Spleen (tissue), 11 donors: ENCODE results near the gene MMD. TPM values are rescaled to one million over a fixed set of nuclear protein-coding genes. Genes with fewer than 3 reads are reported as not detected.

ENCODE experiments used
- DNase-seq: peaks from one replicate; pipeline ENCODE4 v3.0.0-alpha.2; 2020
- H3K27ac ChIP-seq, 8 donors: fragments of 200-600 bp; sonication (generic) in 7 of 8; 1 replicate in 4 of 8; 2 replicates in 4 of 8; pipeline versions ENCODE4 v1.5.0 to v1.8.0; 2016 to 2021; ENCODE audit warnings: inconsistent platforms in 4 of 8, mild to moderate bottlenecking in 4 of 8, moderate library complexity in 1 of 8
- H3K27me3 ChIP-seq, 7 donors: fragments of 200-600 bp; sonication (generic) in 6 of 7; replicated peaks in 1 of 7; 1 replicate in 4 of 7; 2 replicates in 3 of 7; pipeline versions ENCODE4 v1.5.0 to v1.8.0; 2016 to 2021; ENCODE audit warnings: inconsistent platforms in 3 of 7, mild to moderate bottlenecking in 1 of 7
- H3K36me3 ChIP-seq, 6 donors: fragments of 200-600 bp; sonication (generic) in 5 of 6; 1 replicate in 4 of 6; 2 replicates in 2 of 6; pipeline versions ENCODE4 v1.5.0 to v1.8.0; 2016 to 2021; ENCODE audit warnings: inconsistent platforms in 2 of 6
- H3K4me1 ChIP-seq, 6 donors: fragments of 200-600 bp; sonication (generic) in 5 of 6; 1 replicate in 3 of 6; 2 replicates in 3 of 6; pipeline versions ENCODE4 v1.5.0 to v1.8.0; 2016 to 2021; ENCODE audit warnings: inconsistent platforms in 3 of 6
- H3K4me3 ChIP-seq, 8 donors: fragments of 200-600 bp; sonication (generic) in 7 of 8; 1 replicate in 4 of 8; 2 replicates in 4 of 8; pipeline versions ENCODE4 v1.5.0 to v1.8.0; 2016 to 2021; ENCODE audit warnings: inconsistent platforms in 4 of 8, mild to moderate bottlenecking in 4 of 8, moderate library complexity in 2 of 8
- H3K9me3 ChIP-seq, 8 donors: fragments of 200-600 bp; sonication (generic) in 7 of 8; 1 replicate in 4 of 8; 2 replicates in 4 of 8; pipeline versions ENCODE4 v1.5.0 to v1.8.0; 2016 to 2021; ENCODE audit warnings: inconsistent platforms in 4 of 8
- POLR2A ChIP-seq, 3 donors: fragments of 450-650 bp; IDR thresholded peaks; one replicate each; pipeline ENCODE4 v1.5.1; 2017; ENCODE audit warnings: antibody characterized with exemption in 3 of 3, mild to moderate bottlenecking in 1 of 3
- POLR2AphosphoS5 ChIP-seq, 3 donors: sonication (generic); formaldehyde crosslinking; IDR thresholded peaks; one replicate each; pipeline ENCODE4 v1.5.1; 2017; ENCODE audit warnings: antibody characterized with exemption in 3 of 3
- WGBS, 5 donors: extraction: QIAGEN DNeasy Blood & Tissue Kit in 3 of 5; methylation state at CpG; one replicate each; pipeline versions ENCODE4 v1.1.5 to v1.1.7; 2013 to 2018; 5-methylcytosine and 5-hydroxymethylcytosine counted together
- intact Hi-C: fragments of 100-400 bp; cut with DNase I; formaldehyde crosslinking; loops from one replicate; pipeline ENCODE4 v1.15.0; 2023; ENCODE audit warnings: low total_unique reads
- polyA plus RNA-seq, 3 donors: library from polyadenylated mRNA; stranded (reverse); fragments of 200-250 nt; gene quantifications; one replicate each; pipeline ENCODE4 v1.2.1, GENCODE V29; 2013
- total RNA-seq, 7 donors: library from RNA; depleted of rRNA in 3 of 7; stranded (reverse); fragments of >200 nt in 3 of 7; fragmentation: NEBNext Ultra II Directional in 4 of 7; extraction: Animal tissue kit (Norgen Biotek cat#: 25700) in 4 of 7; gene quantifications; one replicate each; pipeline versions ENCODE4 v1.1.0 to v1.2.1, GENCODE V29; 2016 to 2021
- TF ChIP-seq, protein P1 (sequence below), 11 experiments: fragments of 200-600 bp in 7 of 11; fragments of 450-650 bp in 4 of 11; sonication (generic) in 4 of 11; IDR thresholded peaks in 8 of 11; conservative IDR thresholded peaks in 3 of 11; 1 replicate in 7 of 11; 2 replicates in 4 of 11; pipeline versions ENCODE4 v1.4.0 to v1.8.0; 2016 to 2021; ENCODE audit warnings: antibody characterized with exemption in 11 of 11, inconsistent platforms in 4 of 11, mild to moderate bottlenecking in 1 of 11
- donor health status: healthy with polysubstance abuse.
- donor health status: DM: no; HTN: no; CAD: no; lungs with moderate emphysema.
- donor health status: DM: no; HTN: no; CAD: no.
- donor health status: Bipolar disorder and iron deficiency.
- donor health status: healthy.
- donor health status: DM: no; HTN: no; CAD: no.
- donor health status: DM: yes; HTN: yes; CAD: no.

The MMD gene
- total and polyA plus RNA-seq, 10 donors: 18.6 to 47.9 (median 37.4) TPM

- 55 to 71% (median 61%) methylated on average over 4 to 5 of the region's 5 CpGs for WGBS, 5 donors
- Histone ChIP-seq H3K9me3 (no peaks in the 10 kb centered on the region), H3K27ac (peak overlapping the region in 7 of 8 donors; percentile 45 to 75 (median 64)), H3K27me3 (no peaks in the 10 kb centered on the region), H3K4me3 (no peak overlapping the region), H3K36me3 (no peaks in the 10 kb centered on the region), H3K4me1 (peaks cover 0 to 22% (median 3%) of the 10 kb centered on the region in 6 donors)
- TF ChIP-seq, protein P1, sequence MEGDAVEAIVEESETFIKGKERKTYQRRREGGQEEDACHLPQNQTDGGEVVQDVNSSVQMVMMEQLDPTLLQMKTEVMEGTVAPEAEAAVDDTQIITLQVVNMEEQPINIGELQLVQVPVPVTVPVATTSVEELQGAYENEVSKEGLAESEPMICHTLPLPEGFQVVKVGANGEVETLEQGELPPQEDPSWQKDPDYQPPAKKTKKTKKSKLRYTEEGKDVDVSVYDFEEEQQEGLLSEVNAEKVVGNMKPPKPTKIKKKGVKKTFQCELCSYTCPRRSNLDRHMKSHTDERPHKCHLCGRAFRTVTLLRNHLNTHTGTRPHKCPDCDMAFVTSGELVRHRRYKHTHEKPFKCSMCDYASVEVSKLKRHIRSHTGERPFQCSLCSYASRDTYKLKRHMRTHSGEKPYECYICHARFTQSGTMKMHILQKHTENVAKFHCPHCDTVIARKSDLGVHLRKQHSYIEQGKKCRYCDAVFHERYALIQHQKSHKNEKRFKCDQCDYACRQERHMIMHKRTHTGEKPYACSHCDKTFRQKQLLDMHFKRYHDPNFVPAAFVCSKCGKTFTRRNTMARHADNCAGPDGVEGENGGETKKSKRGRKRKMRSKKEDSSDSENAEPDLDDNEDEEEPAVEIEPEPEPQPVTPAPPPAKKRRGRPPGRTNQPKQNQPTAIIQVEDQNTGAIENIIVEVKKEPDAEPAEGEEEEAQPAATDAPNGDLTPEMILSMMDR (IDR thresholded peaks at IDR 0.05 in 8 of 11, conservative IDR thresholded peaks at IDR 0.05 in 3 of 11): no peak
- TF ChIP-seq POLR2AphosphoS5 (IDR thresholded peaks at IDR 0.05): peak in 1 of 3 donors; percentile 55
- no peak for TF ChIP-seq POLR2A (IDR thresholded peaks at IDR 0.05)
- DNase-seq: no peak
- intact Hi-C loops: no loop called here
These were observed 30.6 kb upstream of the MMD start for GRCh38 chr17:55452139-55452790.

DNA sequence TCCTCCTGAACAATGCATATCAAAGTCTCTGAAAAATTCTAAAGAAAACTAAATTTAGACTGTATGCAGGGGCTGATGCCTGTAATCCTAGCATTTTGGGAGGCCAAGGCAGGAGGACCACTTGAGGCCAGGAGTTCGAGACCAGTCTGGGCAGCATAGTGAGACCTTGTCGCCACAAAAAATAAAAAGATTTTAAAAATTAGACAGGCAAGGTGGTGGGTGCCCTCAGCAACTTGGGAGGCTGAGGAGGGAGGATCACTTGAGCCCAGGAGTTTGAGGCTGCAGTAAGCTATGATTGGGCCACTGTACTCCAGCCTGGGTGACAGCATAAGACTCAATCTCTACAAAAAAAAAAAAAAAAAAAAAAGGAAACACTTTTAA lies 30.1 kb upstream of the MMD start:
- 86 to 98% (median 93%) methylated on average over 2 of the region's 2 CpGs for WGBS, 5 donors
- Histone ChIP-seq H3K27ac (peak overlapping the region in 7 of 8 donors; percentile 45 to 75 (median 64)), H3K4me1 (peaks cover 0 to 22% (median 3%) of the 10 kb centered on the region in 6 donors)

GRCh38 chr17:55451203-55451641 lies 29.6 kb upstream of the MMD start:
- Histone ChIP-seq H3K9me3 (no peaks in the 10 kb centered on the region), H3K27ac (peak overlapping the region in 6 of 8 donors; percentile 17 to 75 (median 66)), H3K4me1 (peaks cover 0 to 22% (median 3%) of the 10 kb centered on the region in 6 donors), H3K4me3 (no peak overlapping the region), H3K36me3 (no peaks in the 10 kb centered on the region), H3K27me3 (no peaks in the 10 kb centered on the region)
- intact Hi-C loops: no loop called here
- no peak for TF ChIP-seq POLR2A (IDR thresholded peaks at IDR 0.05)
- TF ChIP-seq POLR2AphosphoS5 (IDR thresholded peaks at IDR 0.05): peak in 1 of 3 donors; percentile 35
- TF ChIP-seq, protein P1 (IDR thresholded peaks at IDR 0.05 in 8 of 11, conservative IDR thresholded peaks at IDR 0.05 in 3 of 11): no peak
- no peak for DNase-seq
- 68 to 85% (median 72%) methylated on average over 1 of the region's 1 CpG for WGBS, 5 donors

More for the DNA sequence above, 30.1 kb upstream of the MMD start:
- no peak for TF ChIP-seq POLR2A (IDR thresholded peaks at IDR 0.05)
- TF ChIP-seq, protein P1 (IDR thresholded peaks at IDR 0.05 in 8 of 11, conservative IDR thresholded peaks at IDR 0.05 in 3 of 11): no peak
- TF ChIP-seq POLR2AphosphoS5 (IDR thresholded peaks at IDR 0.05): no peak
- intact Hi-C loops: no loop called here
- Histone ChIP-seq H3K9me3 (no peaks in the 10 kb centered on the region), H3K36me3 (no peaks in the 10 kb centered on the region), H3K27me3 (no peaks in the 10 kb centered on the region), H3K4me3 (no peak overlapping the region)
- no peak for DNase-seq

DNA sequence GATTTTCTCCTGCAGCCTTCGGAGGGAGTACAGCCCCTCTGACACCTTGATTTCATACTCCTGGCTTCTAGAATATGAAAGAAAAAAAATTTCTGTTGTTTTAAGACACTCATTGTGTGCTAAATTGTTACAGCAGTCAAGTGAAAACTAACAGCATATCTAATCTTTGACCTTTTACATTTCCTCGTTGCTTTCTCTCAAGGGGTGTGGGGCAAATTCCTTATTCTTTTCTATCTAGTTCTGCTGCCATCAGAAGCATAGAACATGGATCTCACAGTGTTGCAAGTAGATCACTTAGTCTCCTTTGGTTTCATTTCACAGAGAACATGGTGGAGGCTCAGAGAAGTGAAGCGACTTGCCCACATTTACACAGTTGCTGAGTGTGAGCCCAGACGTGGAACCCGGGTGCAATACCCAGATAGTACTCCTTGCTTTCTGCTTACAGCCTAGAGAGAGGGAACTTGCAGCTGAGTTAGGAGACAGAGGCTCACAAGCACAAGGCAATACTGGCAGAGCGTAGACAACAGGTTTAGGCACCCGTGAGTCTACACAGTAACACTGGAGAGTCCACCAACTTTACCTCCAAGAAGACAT lies 28.7 kb upstream of the MMD start:
- H3K9me3 ChIP-seq: no peaks in the 10 kb centered on the region
- DNase-seq: no peak
- no peak overlapping the region for H3K4me3 ChIP-seq
- 79 to 88% (median 87%) methylated on average over 7 of the region's 7 CpGs for WGBS, 5 donors
- TF ChIP-seq POLR2AphosphoS5 (IDR thresholded peaks at IDR 0.05) (no peak), POLR2A (IDR thresholded peaks at IDR 0.05) (no peak)
- TF ChIP-seq, protein P1 (IDR thresholded peaks at IDR 0.05 in 8 of 11, conservative IDR thresholded peaks at IDR 0.05 in 3 of 11): no peak
- H3K27ac ChIP-seq: peak overlapping the region in 5 of 8 donors; percentile 17 to 75 (median 64)
- peaks cover 0 to 28% (median 3%) of the 10 kb centered on the region in 6 donors for H3K4me1 ChIP-seq
- no peaks in the 10 kb centered on the region for H3K36me3 ChIP-seq
- no peaks in the 10 kb centered on the region for H3K27me3 ChIP-seq
- intact Hi-C loops: no loop called here
